ENCODE data around the gene TP53BP2.
"Not testable (repeated sequence)": the region's sequence is repeated elsewhere in the genome, so short reads cannot be mapped to it uniquely, and the experiment has no call there.

The TP53BP2 gene

GRCh38 chr1:223852337-223852736, 6.6 kb upstream of the TP53BP2 start:
- DNase-seq (ENCODE audit: low read depth), result no peak

GRCh38 chr1:223849352-223850254, 3.9 kb upstream of the TP53BP2 start:
- no peak for DNase-seq (ENCODE audit: low read depth)

GRCh38 chr1:223848536-223848935, 2.8 kb upstream of the TP53BP2 start:
- no peak for DNase-seq (ENCODE audit: low read depth)

GRCh38 chr1:223847781-223848345, 2.1 kb upstream of the TP53BP2 start:
- DNase-seq (ENCODE audit: low read depth), result no peak

GRCh38 chr1:223845037-223845809, 524 bp downstream of the TP53BP2 start:
- DNase-seq (ENCODE audit: low read depth), result peak; percentile 32

- DNase-seq (ENCODE audit: low read depth), result peak; percentile 12
Observed at GRCh38 chr1:223844787-223845036, 1.0 kb downstream of the TP53BP2 start.

GRCh38 chr1:223843934-223844786, 1.6 kb downstream of the TP53BP2 start:
- DNase-seq (ENCODE audit: low read depth), result no peak

GRCh38 chr1:223842784-223843183, 3.0 kb downstream of the TP53BP2 start:
- DNase-seq (ENCODE audit: low read depth), result no peak

- not testable (repeated sequence) for DNase-seq (ENCODE audit: low read depth)
Observed at GRCh38 chr1:223841977-223842623, 3.6 kb downstream of the TP53BP2 start.

- DNase-seq (ENCODE audit: low read depth), result no peak
Observed at GRCh38 chr1:223840254-223840653, 5.5 kb downstream of the TP53BP2 start.

GRCh38 chr1:223838125-223838854, 7.5 kb downstream of the TP53BP2 start:
- DNase-seq (ENCODE audit: low read depth), result no peak

GRCh38 chr1:223837687-223838086, 8.1 kb downstream of the TP53BP2 start:
- no peak for DNase-seq (ENCODE audit: low read depth)

- no peak for DNase-seq (ENCODE audit: low read depth)
Observed at GRCh38 chr1:223837206-223837605, 8.5 kb downstream of the TP53BP2 start.

- no peak for DNase-seq (ENCODE audit: low read depth)
Observed at GRCh38 chr1:223836586-223836985, 9.2 kb downstream of the TP53BP2 start.

- no peak for DNase-seq (ENCODE audit: low read depth)
Observed at GRCh38 chr1:223835754-223836153, 10.0 kb downstream of the TP53BP2 start.

- no peak for DNase-seq (ENCODE audit: low read depth)
Observed at GRCh38 chr1:223834660-223835263, 11.0 kb downstream of the TP53BP2 start.

GRCh38 chr1:223833948-223834347, 11.8 kb downstream of the TP53BP2 start:
- no peak for DNase-seq (ENCODE audit: low read depth)

- no peak for DNase-seq (ENCODE audit: low read depth)
Observed at GRCh38 chr1:223832637-223832943, 13.2 kb downstream of the TP53BP2 start.

GRCh38 chr1:223831755-223832636, 13.8 kb downstream of the TP53BP2 start:
- DNase-seq (ENCODE audit: low read depth), result no peak

GRCh38 chr1:223829678-223830077, 16.1 kb downstream of the TP53BP2 start:
- no peak for DNase-seq (ENCODE audit: low read depth)

All from stimulated activated CD8-positive, alpha-beta memory T cell treated with anti-CD3 and anti-CD28 coated beads, Interleukin-12 subunit alpha, Interleukin-12 subunit beta, amount 100 ng/mL, for 1 hour (primary cell).